NCI-H128 (cell line): ENCODE data around the gene INPP5D.

Experiments
- DNase-seq: peaks from one replicate; lab custom pipeline; 2025; ENCODE audit not compliant: unreplicated experiment; lab: John Stamatoyannopoulos, UW

The INPP5D gene

DNA sequence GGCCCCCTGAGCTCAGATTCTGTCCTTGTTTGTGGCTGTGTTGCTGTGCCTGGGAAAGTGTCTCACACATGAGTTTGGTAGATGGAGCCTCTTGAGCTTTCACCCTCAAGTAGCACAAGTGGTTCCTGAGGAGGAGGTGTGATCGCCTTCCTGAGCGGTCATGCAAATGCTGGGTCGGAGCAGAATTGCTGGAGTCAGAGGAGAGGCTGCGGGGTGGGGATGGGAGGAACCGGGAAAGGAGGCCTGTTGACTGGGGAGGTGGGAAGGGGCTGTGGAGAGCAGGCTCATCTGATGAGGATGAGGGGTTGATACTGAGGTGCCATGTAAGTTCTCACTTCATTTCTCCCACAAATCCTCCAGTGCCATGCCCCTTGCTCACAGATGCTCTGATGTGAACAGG lies 142.9 kb downstream of the INPP5D start:
- no peak for DNase-seq

DNA sequence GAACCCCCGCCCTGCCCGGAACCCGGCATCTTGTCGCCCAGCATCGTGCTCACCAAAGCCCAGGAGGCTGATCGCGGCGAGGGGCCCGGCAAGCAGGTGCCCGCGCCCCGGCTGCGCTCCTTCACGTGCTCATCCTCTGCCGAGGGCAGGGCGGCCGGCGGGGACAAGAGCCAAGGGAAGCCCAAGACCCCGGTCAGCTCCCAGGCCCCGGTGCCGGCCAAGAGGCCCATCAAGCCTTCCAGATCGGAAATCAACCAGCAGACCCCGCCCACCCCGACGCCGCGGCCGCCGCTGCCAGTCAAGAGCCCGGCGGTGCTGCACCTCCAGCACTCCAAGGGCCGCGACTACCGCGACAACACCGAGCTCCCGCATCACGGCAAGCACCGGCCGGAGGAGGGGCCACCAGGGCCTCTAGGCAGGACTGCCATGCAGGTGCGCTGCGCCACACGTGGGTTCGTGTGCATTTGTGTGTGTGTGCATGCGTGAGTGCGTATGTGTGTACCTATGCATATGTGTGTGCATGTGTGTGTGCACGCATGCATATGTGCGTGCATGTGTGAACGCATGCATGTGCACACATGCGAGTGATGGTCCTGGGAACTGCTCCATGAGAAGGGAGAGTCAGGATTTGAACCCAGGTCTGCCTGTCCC lies 144.3 kb downstream of the INPP5D start:
- DNase-seq: no peak

- no peak for DNase-seq
These were observed 148.4 kb downstream of the INPP5D start for GRCh38 chr2:233208382-233209116.

DNA sequence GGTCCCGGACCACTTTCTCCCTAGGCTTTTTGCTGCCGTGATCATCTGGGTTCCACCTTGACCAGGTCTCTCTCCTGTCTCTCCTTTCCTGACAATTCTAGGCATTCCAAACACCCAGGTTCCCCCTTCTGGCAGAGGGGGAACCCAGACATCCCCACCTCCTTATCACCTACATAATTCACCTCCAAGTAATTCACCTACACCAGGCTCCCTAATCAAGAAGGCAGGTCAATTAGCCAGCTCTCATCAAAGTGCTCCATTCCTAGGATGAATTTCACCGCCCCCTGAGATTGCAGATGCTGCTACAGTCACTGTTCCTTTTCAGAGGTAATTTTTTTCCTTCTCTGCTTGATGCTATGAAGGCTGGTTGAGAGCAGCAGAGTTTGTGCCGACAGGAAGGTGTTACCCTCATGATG lies 149.0 kb downstream of the INPP5D start:
- no peak for DNase-seq

DNA sequence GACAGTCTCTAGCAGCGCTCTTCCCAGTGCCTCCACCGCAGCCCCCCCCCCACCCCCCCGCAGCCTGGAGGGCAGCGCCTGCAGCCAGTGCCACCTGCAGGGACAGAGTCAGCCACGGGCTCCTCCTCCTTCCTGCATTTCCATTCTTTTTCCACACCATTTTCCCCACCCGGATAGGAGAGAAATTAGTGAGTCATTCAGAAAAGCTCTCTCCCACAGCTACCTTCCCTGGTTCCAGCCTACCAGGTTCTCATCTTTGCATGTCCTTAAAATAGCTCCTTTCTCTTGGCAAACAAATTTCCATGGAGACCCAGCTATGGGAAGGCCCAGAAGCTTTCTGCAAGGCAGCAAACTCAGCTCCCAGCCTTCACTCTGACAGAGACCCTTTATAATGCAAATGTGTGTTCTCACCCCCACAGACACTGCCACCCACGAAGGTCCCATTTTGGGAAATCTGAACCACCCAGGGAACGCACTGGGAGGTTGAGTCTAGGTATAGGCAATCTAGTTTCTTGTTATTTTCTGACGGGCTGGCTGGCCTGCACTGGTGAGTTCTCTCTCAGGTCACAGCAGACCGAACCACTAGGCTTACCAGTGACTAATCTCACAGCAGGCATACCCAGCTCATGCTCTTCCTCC lies 149.5 kb downstream of the INPP5D start:
- DNase-seq: no peak

DNA sequence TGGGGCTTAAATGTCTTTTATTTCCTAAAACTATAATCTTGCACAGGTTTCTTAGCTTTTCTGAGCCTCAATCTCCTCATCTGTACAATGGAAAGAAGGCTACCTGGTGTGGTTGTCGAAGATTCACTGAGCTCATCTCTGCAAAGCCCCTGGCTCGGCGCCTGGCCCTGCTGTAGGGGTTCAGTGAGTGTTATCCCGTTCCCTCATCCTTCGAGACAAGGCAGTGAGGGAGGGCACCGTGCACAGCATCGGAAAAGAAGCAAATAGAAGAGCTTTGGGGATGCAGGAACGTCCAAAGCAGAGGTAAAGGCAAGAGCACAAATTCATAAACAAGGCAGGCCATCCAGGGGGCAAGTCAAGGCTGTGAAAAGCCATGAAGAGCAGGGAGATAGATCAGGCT lies 150.1 kb downstream of the INPP5D start:
- no peak for DNase-seq

- DNase-seq: no peak
These were observed 150.9 kb downstream of the INPP5D start for GRCh38 chr2:233210843-233211547.

DNA sequence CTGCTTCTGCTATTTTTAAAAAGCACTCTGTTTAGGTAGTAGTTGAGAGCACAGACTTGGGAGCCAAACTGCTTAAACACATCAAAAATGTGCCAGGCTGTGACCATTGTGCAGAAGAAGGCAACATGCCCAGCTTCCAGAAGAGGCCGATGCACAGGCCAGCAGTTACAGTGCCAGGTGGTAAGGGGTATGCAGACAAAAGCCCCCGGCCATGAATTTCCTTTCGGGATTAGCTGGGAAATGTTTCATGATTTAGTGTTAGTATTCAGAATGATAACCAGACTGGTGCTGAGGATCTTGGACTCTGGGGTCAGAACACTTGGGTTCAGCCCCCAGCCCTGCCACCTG lies 151.4 kb downstream of the INPP5D start:
- no peak for DNase-seq

DNA sequence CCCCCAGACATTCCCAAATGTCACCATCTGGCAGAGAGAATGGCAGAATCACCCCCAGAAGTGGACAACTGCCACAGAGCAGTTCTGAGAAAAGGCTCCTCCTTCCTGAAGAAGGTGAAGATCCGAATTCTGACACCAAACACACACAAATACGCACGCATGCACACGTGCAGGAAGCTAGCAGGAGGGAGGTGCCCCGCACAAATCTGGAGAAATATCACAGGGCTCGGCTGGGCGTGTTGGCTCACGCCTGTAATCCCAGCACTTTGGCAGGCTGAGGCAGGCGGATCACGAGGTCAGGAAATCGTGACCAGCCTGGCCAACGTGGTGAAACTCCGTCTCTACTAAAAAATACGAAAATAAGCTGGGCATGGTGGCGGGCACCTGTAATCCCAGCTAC lies 152.9 kb downstream of the INPP5D start:
- DNase-seq: no peak

DNA sequence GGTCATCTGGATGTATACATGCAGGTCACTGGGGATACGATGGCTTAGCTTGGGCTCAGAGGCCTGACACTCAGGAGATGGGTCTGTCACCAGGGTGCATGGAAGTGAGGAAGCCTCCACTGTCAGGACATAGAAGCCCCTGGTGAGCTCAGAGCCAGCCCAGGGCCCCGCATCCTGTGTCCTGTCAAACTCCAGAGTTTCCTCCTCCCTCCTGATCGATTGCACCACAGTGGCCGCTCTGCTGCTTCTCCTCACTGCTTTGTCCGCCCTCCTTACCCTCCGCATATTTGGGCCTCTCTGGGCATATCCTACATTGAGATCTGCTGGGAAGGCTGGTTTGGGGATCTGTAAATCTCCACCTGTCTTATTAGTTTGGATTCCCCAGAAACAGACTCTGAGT lies 153.8 kb downstream of the INPP5D start:
- DNase-seq: no peak

GRCh38 chr2:233217892-233218377 lies 157.8 kb downstream of the INPP5D start:
- no peak for DNase-seq

- no peak for DNase-seq
These were observed 158.7 kb downstream of the INPP5D start for GRCh38 chr2:233218836-233219235.

- DNase-seq: no peak
These were observed 159.7 kb downstream of the INPP5D start for GRCh38 chr2:233219848-233220247.

DNA sequence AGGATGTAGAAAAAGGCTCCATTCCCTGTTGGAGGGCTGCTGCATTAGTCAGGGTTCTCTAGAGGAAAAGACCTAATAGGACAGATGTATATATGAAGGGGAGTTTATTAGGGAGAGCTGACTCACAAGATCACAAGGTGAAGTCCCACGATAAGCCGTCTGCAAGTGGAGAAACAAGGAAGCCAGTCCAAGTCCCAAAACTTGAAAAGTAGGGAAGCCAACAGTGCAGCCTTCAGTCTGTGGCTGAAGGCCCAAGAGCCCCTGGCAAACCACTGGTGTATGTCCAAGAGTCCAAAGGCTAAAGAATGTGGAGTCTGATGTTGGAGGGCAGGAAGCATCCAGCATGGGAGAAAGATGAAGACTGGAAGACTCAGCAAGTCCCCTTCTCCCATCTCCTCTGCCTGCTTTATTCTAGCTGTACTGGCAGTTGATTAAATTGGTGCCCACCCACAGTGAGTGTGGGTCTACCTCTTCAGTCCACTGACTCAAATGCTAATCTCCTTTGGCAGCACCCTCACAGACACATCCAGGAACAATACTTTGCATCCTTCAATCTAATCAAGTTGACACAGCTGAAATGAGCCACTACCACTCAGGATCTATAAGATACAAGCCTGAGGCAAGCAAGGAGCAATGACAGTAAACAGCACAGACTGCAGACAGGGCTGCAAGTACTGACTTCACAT lies 161.4 kb downstream of the INPP5D start:
- DNase-seq: no peak

DNA sequence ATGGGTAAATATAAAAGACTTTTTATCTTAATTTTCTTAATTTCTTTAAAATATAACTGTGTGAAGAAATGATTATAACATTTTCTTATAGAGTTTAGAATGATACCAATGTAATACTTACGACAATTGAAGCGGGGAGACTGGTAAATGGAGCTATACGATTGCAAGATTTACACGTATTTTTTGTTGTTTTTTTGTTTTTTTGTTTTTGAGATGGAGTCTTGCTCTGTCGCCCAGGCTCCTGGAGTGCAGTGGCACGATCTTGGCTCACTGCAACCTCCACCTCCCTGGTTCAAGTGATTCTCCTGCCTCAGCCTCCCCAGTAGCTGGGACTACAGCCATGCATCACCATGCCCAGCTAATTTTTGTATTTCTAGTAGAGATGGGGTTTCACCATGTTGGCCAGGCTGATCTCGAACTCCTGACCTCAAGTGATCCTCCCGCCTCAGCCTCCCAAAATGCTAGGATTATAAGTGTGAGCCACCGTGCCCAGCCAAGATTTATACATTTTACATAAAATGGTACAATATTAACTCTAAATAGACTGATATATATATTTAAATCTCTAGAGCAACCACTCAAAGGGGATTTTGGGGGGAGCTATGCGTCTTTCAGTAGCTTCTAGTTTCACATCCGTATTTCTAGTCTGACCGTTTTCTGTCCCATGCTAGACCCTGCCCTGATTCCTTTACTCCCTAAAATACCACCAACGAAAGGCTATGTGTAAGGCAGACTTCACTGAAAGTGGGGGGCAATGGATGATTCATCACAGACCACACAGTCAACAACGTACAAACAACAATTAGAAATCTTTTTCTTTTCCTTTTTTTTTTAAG lies 163.1 kb downstream of the INPP5D start:
- DNase-seq: no peak

- DNase-seq: no peak
These were observed 165.3 kb downstream of the INPP5D start for GRCh38 chr2:233225230-233226068.

DNA sequence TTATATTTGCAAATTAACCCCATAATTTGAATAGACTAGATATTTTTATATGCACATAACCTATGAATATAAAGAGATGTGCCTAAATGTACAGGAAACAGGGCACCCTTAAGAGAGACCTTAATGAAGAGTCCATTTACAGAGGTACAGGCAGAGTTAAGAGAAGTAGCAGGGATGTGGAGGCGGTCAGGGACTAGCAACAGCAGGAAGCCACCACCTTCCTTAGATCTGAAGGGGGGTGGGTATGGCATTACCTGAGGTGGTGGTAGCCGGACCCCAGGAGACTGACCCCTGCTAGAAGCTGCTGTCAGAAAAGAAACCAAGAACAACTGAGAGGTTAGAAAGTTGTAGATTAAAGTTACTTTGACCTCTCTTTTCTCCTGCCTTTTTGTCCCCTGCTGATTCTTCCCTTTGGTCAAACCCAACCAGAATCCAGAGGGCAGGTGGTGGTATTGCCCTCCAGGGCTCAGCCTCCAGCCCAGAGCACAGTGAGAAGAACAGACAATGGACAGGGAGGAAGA lies 166.4 kb downstream of the INPP5D start:
- no peak for DNase-seq

- no peak for DNase-seq
These were observed 167.3 kb downstream of the INPP5D start for GRCh38 chr2:233227346-233227978.

- DNase-seq: no peak
These were observed 168.2 kb downstream of the INPP5D start for GRCh38 chr2:233228376-233228775.
